ENCODE results near the gene FOXP1. TPM values are rescaled to one million over a fixed set of nuclear protein-coding genes. Genes with fewer than 3 reads are reported as not detected.

The FOXP1 gene
- total and polyA plus RNA-seq, 2 of the 8 experiments (the other 6 are each of a cell fraction or from before 2014, with no cell fraction given) = 13.9 to 25.4 TPM

GRCh38 chr3:71515636-71516365 is 67.7 kb downstream of the FOXP1 start:
- Histone ChIP-seq H3K9ac (replicated peaks in 1 of 4; ENCODE audit: extremely low read depth in 1 of 4, low read depth in 3 of 4, low read length in 3 of 4) (no peak overlapping the region), H3K4me1 (replicated peaks in 1 of 4; ENCODE audit: control insufficient read depth in 3 of 4, insufficient read depth in 4 of 4, low read length in 3 of 4) (peaks cover 2 to 15% (median 6%) of the 10 kb centered on the region in 4 experiments; a peak in 5 of 7 replicates), H3K9me3 (ENCODE audit: insufficient read depth in 2 of 2, low read depth in 1 of 2, low read length in 1 of 2) (peaks cover 0 to 2% of the 10 kb centered on the region in 2 experiments; a peak in 1 of 4 replicates), H3K27me3 (replicated peaks in 1 of 4; ENCODE audit: control insufficient read depth in 3 of 4, extremely low read depth in 1 of 4, insufficient read depth in 3 of 4, low read length in 3 of 4) (no peaks in the 10 kb centered on the region), H2BK15ac (ENCODE audit: low read length) (no peak overlapping the region), H4K5ac (ENCODE audit: insufficient read length, low read depth, low read length) (no peak overlapping the region), H3K23ac (ENCODE audit: insufficient read length) (no peak overlapping the region), H2BK5ac (ENCODE audit: low read depth, low read length) (no peak overlapping the region), H4K20me1 (replicated peaks in 1 of 2; ENCODE audit: control insufficient read depth in 1 of 2, insufficient read depth in 2 of 2, low read length in 2 of 2) (peaks cover 0 to 2% of the 10 kb centered on the region in 2 experiments), H3K4me2 (ENCODE audit: insufficient read depth in 1 of 2, low read depth in 2 of 2, low read length in 2 of 2) (no peak overlapping the region), H4K91ac (replicated peaks; ENCODE audit: insufficient read length, low read length) (no peak overlapping the region), H3K79me2 (ENCODE audit: control insufficient read depth in 1 of 2, insufficient read depth in 2 of 2, low read length in 2 of 2) (no peaks in the 10 kb centered on the region), H3K27ac (ENCODE audit: low read depth, low read length) (no peak overlapping the region), H2BK12ac (ENCODE audit: low read depth, low read length) (no peak overlapping the region), H3K56ac (replicated peaks; ENCODE audit: insufficient read length, low read depth, low read length) (no peak overlapping the region), H3K36me3 (ENCODE audit: control insufficient read depth in 2 of 4, insufficient read depth in 4 of 4, low read length in 3 of 4) (no peaks in the 10 kb centered on the region), H2AK5ac (ENCODE audit: low read depth, low read length) (no peak overlapping the region; the same call in 1 of the 2 replicates), H3K79me1 (ENCODE audit: low read depth, low read length) (no peaks in the 10 kb centered on the region; the same call in 1 of the 2 replicates), H3K18ac (ENCODE audit: extremely low read depth, low read length) (no peak overlapping the region), H3K14ac (ENCODE audit: insufficient read length) (no peak overlapping the region), H4K8ac (ENCODE audit: extremely low read depth, insufficient read depth, low read length) (no peak overlapping the region), H3K4ac (replicated peaks; ENCODE audit: insufficient read length, low read depth, low read length) (no peak overlapping the region), H3K4me3 (ENCODE audit: extremely low read depth in 1 of 4, insufficient read depth in 2 of 4, low read depth in 3 of 4, low read length in 4 of 4) (no peak overlapping the region), H2BK20ac (ENCODE audit: low read length) (no peak overlapping the region), H2AFZ (ENCODE audit: low read length) (no peak overlapping the region), H3K23me2 (ENCODE audit: low read depth, low read length) (no peaks in the 10 kb centered on the region), H2BK120ac (replicated peaks; ENCODE audit: low read depth, low read length) (no peak overlapping the region)
- WGBS, 2 experiments (ENCODE audit: extremely low coverage in 1 of 2, insufficient coverage in 1 of 2, insufficient read length in 1 of 2, insufficient replicate concordance in 2 of 2, low coverage in 1 of 2, low lambda C conversion rate in 2 of 2, missing lambda C conversion rate in 1 of 2) = 89% methylated on average over 11 of the region's 11 CpGs; no CpG with 5 or more reads in 1 of the 2 experiments
- FAIRE-seq (no peak), DNase-seq (ENCODE audit: low read depth in 1 of 2, low spot score in 2 of 2) (no peak)
- ChIA-PET POLR2A (ENCODE audit: partially characterized antibody) (interaction anchor here (0.6 to 0.9 kb wide), 2 partner anchors 10 to 41 kb away, joined by 3 read pairs; no protein-coding TSS in a partner anchor), CTCF (ENCODE audit: partially characterized antibody) (interaction anchor here (1.0 kb wide), 1 partner anchor 75 kb away, joined by 3 read pairs; no protein-coding TSS in a partner anchor)
- no peak for TF ChIP-seq TEAD4 (IDR thresholded peaks at IDR 0.05; ENCODE audit: low read depth, low read length)
- TF ChIP-seq SAP30 (IDR thresholded peaks at IDR 0.05; ENCODE audit: insufficient read depth, insufficient replicate concordance, low read length) = no peak
- TF ChIP-seq ASH2L (IDR thresholded peaks at IDR 0.05; ENCODE audit: low read length) = no peak
- TF ChIP-seq TBP (IDR thresholded peaks at IDR 0.05; ENCODE audit: low read depth, low read length) = no peak
- TF ChIP-seq RXRA (IDR thresholded peaks at IDR 0.05; ENCODE audit: insufficient read depth, low read depth, low read length) = no peak
- no peak for TF ChIP-seq BRCA1 (IDR thresholded peaks at IDR 0.05; ENCODE audit: low read depth, low read length)
- TF ChIP-seq TAF7 (optimal IDR thresholded peaks at IDR 0.05; ENCODE audit: borderline replicate concordance, low read depth, low read length) = no peak

Measured in H1 (cell line).